ENCODE data around the gene FTCDNL1. TPM values are rescaled to one million over a fixed set of nuclear protein-coding genes. Genes with fewer than 3 reads are reported as not detected.

FTCDNL1 gene
- polyA plus RNA-seq, 1 donor (not counting 4 experiments of a cell fraction or from before 2014, with no cell fraction given), result 0.96 TPM

GRCh38 chr2:199713746-199714145 lies 137.2 kb downstream of the FTCDNL1 start:
- no peak for DNase-seq (ENCODE audit: low read depth, low spot score)
- no peak overlapping the region for H3K4me3 ChIP-seq (ENCODE audit: control insufficient read depth in 2 of 3, extremely low read depth in 1 of 3, insufficient read depth in 2 of 3, low read depth in 1 of 3, low read length in 3 of 3)
- H3K79me2 ChIP-seq (ENCODE audit: control insufficient read depth, insufficient read depth, low read length), result no peaks in the 10 kb centered on the region
- no peaks in the 10 kb centered on the region for H4K20me1 ChIP-seq (ENCODE audit: control insufficient read depth, extremely low read depth, insufficient read depth, low read length)
- H3K36me3 ChIP-seq (ENCODE audit: control insufficient read depth in 2 of 2, extremely low read depth in 1 of 2, insufficient read depth in 2 of 2, low read length in 2 of 2), result no peaks in the 10 kb centered on the region
- no peak overlapping the region for H2AFZ ChIP-seq (ENCODE audit: control insufficient read depth, low read length)
- TF ChIP-seq EZH2 (IDR thresholded peaks at IDR 0.05; ENCODE audit: low read length) (no peak), CTCF (optimal IDR thresholded peaks at IDR 0.05 in 1 of 3, IDR thresholded peaks at IDR 0.05 in 1 of 3, conservative IDR thresholded peaks at IDR 0.05 in 1 of 3; ENCODE audit: extremely low read depth in 1 of 3, insufficient read depth in 2 of 3, low read length in 3 of 3) (no peak)
- no peak for FAIRE-seq
- H3K27ac ChIP-seq (ENCODE audit: control insufficient read depth, insufficient read depth, low read length), result no peak overlapping the region
- no peaks in the 10 kb centered on the region for H3K4me1 ChIP-seq (ENCODE audit: control insufficient read depth, extremely low read depth, insufficient read depth, low read length)
- H3K9me3 ChIP-seq (ENCODE audit: control insufficient read depth, low read depth, low read length), result no peaks in the 10 kb centered on the region
- dilution Hi-C loops (cut with MboI; ENCODE audit: extremely low pct_ligation_motif_present, low sequenced_read_pairs), result no loop called here
- H3K9ac ChIP-seq (ENCODE audit: control insufficient read depth, extremely low read depth, insufficient read depth, low read length), result no peak overlapping the region
- no peaks in the 10 kb centered on the region for H3K9me1 ChIP-seq (ENCODE audit: control insufficient read depth, extremely low read depth, insufficient read depth, low read length)
- no peak overlapping the region for H3K4me2 ChIP-seq (ENCODE audit: control insufficient read depth, extremely low read depth, insufficient read depth, low read depth, low read length)
- H3K27me3 ChIP-seq (ENCODE audit: control insufficient read depth, extremely low read depth, insufficient read depth, low read length), result no peaks in the 10 kb centered on the region

DNA sequence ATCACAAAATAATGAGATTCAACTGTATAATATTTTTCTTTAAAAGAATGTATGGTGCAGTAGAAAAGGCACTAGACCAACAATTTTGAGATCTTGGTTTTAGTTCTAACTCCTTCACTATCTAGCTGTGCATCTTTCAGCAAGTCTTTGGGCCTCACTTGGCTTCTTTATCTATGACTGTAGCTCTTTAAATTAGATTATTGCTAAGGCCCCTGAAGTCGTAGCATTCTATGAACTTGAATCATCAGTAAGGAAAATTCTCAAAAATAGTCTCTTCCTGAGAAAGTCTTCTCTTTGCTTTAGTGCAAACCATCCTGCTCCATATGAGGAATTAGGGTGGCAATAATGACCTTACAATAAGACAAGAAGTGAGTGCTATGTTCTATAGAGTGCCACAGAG lies 140.4 kb downstream of the FTCDNL1 start:
- H3K9me3 ChIP-seq (ENCODE audit: control insufficient read depth, low read depth, low read length), result no peaks in the 10 kb centered on the region
- TF ChIP-seq EZH2 (IDR thresholded peaks at IDR 0.05; ENCODE audit: low read length), result no peak
- TF ChIP-seq CTCF (optimal IDR thresholded peaks at IDR 0.05 in 1 of 3, IDR thresholded peaks at IDR 0.05 in 1 of 3, conservative IDR thresholded peaks at IDR 0.05 in 1 of 3; ENCODE audit: extremely low read depth in 1 of 3, insufficient read depth in 2 of 3, low read length in 3 of 3), result no peak
- H4K20me1 ChIP-seq (ENCODE audit: control insufficient read depth, extremely low read depth, insufficient read depth, low read length), result no peaks in the 10 kb centered on the region
- DNase-seq (ENCODE audit: low read depth, low spot score), result no peak
- no peak overlapping the region for H3K4me2 ChIP-seq (ENCODE audit: control insufficient read depth, extremely low read depth, insufficient read depth, low read depth, low read length)
- dilution Hi-C loops (cut with MboI; ENCODE audit: extremely low pct_ligation_motif_present, low sequenced_read_pairs), result no loop called here
- FAIRE-seq, result no peak
- no peaks in the 10 kb centered on the region for H3K36me3 ChIP-seq (ENCODE audit: control insufficient read depth in 2 of 2, extremely low read depth in 1 of 2, insufficient read depth in 2 of 2, low read length in 2 of 2)
- H3K9me1 ChIP-seq (ENCODE audit: control insufficient read depth, extremely low read depth, insufficient read depth, low read length), result no peaks in the 10 kb centered on the region
- no peak overlapping the region for H3K9ac ChIP-seq (ENCODE audit: control insufficient read depth, extremely low read depth, insufficient read depth, low read length)
- H3K79me2 ChIP-seq (ENCODE audit: control insufficient read depth, insufficient read depth, low read length), result no peaks in the 10 kb centered on the region
- H3K27me3 ChIP-seq (ENCODE audit: control insufficient read depth, extremely low read depth, insufficient read depth, low read length), result no peaks in the 10 kb centered on the region
- H3K4me1 ChIP-seq (ENCODE audit: control insufficient read depth, extremely low read depth, insufficient read depth, low read length), result no peaks in the 10 kb centered on the region
- no peak overlapping the region for H3K4me3 ChIP-seq (ENCODE audit: control insufficient read depth in 2 of 3, extremely low read depth in 1 of 3, insufficient read depth in 2 of 3, low read depth in 1 of 3, low read length in 3 of 3)
- no peak overlapping the region for H3K27ac ChIP-seq (ENCODE audit: control insufficient read depth, insufficient read depth, low read length)
- no peak overlapping the region for H2AFZ ChIP-seq (ENCODE audit: control insufficient read depth, low read length)

Small RNA genes lying within 50 kb of the gene (small RNA-seq; reads per million reads assigned to genes)
- gene AC108032.1 (ENCODE audit: insufficient read length in 3 of 3, low read depth in 3 of 3, low replicate concordance in 1 of 3), result 0 reads per million in 3 experiments
- 0 reads per million in 3 experiments for gene RN7SL717P (ENCODE audit: insufficient read length in 3 of 3, low read depth in 3 of 3, low replicate concordance in 1 of 3)

Other genes starting within 250 kb of the FTCDNL1 start
- gene C2orf69, start 60.1 kb upstream of the FTCDNL1 start, polyA plus RNA-seq, result 5.4 to 8.6 TPM (median 5.7 TPM) in 3 replicates
- gene TYW5, start 104.3 kb upstream of the FTCDNL1 start, polyA plus RNA-seq, result 6.9 to 9.9 TPM (median 7.0 TPM) in 3 replicates
- 11.4 to 17.4 TPM (median 12.6 TPM) in 3 replicates for gene MAIP1, start 104.4 kb upstream of the FTCDNL1 start, polyA plus RNA-seq